Right renal cortex interstitium (tissue), 3 donors: ENCODE measurements around the gene RSAD1. TPM values are rescaled to one million over a fixed set of nuclear protein-coding genes. Genes with fewer than 3 reads are reported as not detected.

ENCODE experiments used
- polyA plus RNA-seq, 3 donors: library from polyadenylated mRNA; unstranded; fragments of 120-200 nt; gene quantifications; one replicate each; pipeline ENCODE4 v1.2.1, GENCODE V29; 2013; ENCODE audit not compliant: insufficient read length in 3 of 3

Gene RSAD1
- polyA plus RNA-seq, 3 donors = 45.8 to 48.5 (median 48.4) TPM

Other genes starting within 250 kb of the RSAD1 start
- gene TMEM92, start 204.4 kb upstream of the RSAD1 start, polyA plus RNA-seq = 1 to 10 TPM; 1.6 to 2.8 (median 1.9) TPM
- 10 to 100 TPM; 15.5 to 16.7 (median 15.8) TPM for gene XYLT2, start 132.7 kb upstream of the RSAD1 start, polyA plus RNA-seq
- gene MRPL27, start 105.7 kb upstream of the RSAD1 start, polyA plus RNA-seq = 10 to 100 TPM; 70.7 to 81.5 (median 80.0) TPM
- gene EME1, start 105.6 kb upstream of the RSAD1 start, polyA plus RNA-seq = 1 to 10 TPM; 7.1 to 9.4 (median 8.5) TPM
- gene LRRC59, start 81.3 kb upstream of the RSAD1 start, polyA plus RNA-seq = 10 to 100 TPM; 60.9 to 64.9 (median 64.6) TPM
- 100 to 1,000 TPM in 1 of 3 donors, 10 to 100 TPM in 2; 81.2 to 115 (median 98.7) TPM for gene ACSF2, start 52.6 kb upstream of the RSAD1 start, polyA plus RNA-seq
- 1 to 10 TPM in 2 of 3 donors, under 1 TPM in 1; 0.86 to 2.3 (median 1.0) TPM for gene CHAD, start 10.0 kb upstream of the RSAD1 start, polyA plus RNA-seq
- 1 to 10 TPM; 1.4 to 2.4 (median 1.6) TPM for gene MYCBPAP, start 29.6 kb downstream of the RSAD1 start, polyA plus RNA-seq
- 1 to 10 TPM; 6.5 to 9.8 (median 8.8) TPM for gene EPN3, start 53.9 kb downstream of the RSAD1 start, polyA plus RNA-seq
- gene SPATA20, start 68.3 kb downstream of the RSAD1 start, polyA plus RNA-seq = 10 to 100 TPM; 47.6 to 52.7 (median 48.4) TPM
- gene CACNA1G, start 81.9 kb downstream of the RSAD1 start, polyA plus RNA-seq = 1 to 10 TPM; 6.1 to 6.7 (median 6.6) TPM
- 1 to 10 TPM; 6.2 to 9.6 (median 7.0) TPM for gene ABCC3, start 156.0 kb downstream of the RSAD1 start, polyA plus RNA-seq
- 10 to 100 TPM; 44.8 to 47.2 (median 45.5) TPM for gene ANKRD40, start 229.1 kb downstream of the RSAD1 start, polyA plus RNA-seq
- 100 to 1,000 TPM; 565 to 742 (median 678) TPM for gene LUC7L3, start 240.7 kb downstream of the RSAD1 start, polyA plus RNA-seq